ENCODE results near the gene EGFL7. TPM values are rescaled to one million over a fixed set of nuclear protein-coding genes. Genes with fewer than 3 reads are reported as not detected.

Gene EGFL7
- total and polyA plus RNA-seq, 2 of the 8 experiments (the other 6 are each of a cell fraction or from before 2014, with no cell fraction given): 37.8 to 53.4 TPM

DNA sequence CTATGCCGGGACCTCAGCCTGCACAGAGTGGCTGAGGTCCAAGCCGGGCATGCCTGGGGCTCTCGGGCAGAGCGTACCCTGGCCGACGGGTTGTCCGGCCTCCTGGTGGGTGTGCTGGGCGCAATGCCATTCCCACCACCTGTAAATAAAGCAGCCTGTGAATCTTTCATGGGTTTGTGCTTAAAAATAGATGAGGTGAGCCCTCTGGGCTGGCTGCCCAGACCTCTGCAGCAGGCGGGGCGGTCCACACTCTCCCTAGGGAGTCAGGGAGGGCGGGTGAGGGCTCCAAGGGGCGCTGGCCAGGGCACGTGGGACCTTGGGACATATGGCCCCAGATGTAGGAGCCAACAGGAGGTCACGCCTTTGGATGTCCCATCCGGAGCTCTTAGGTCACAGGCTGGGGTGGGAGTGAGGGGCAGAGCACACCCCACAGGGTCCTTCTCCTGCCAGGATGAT lies 28.1 kb downstream of the EGFL7 start:
- Histone ChIP-seq H2AK5ac (ENCODE audit: low read depth, low read length) (no peak overlapping the region), H2AFZ (ENCODE audit: low read length) (no peak overlapping the region)
- CTCF ChIA-PET (ENCODE audit: partially characterized antibody): interaction anchor here (1.1 to 12.8 kb wide), 6 partner anchors 9 to 64 kb away, joined by 3 to 125 read pairs (median 3); no protein-coding TSS in a partner anchor
- TF ChIP-seq BACH1 (IDR thresholded peaks at IDR 0.05; ENCODE audit: low read length) (no peak), SP2 (IDR thresholded peaks at IDR 0.05; ENCODE audit: low read length) (no peak), SAP30 (IDR thresholded peaks at IDR 0.05; ENCODE audit: insufficient read depth, insufficient replicate concordance, low read length) (no peak), ZNF274 (IDR thresholded peaks at IDR 0.05; ENCODE audit: borderline replicate concordance, extremely low read depth, low read length) (no peak), CTBP2 (IDR thresholded peaks at IDR 0.05; ENCODE audit: borderline replicate concordance, insufficient read depth, insufficient read length, low read length) (no peak)

More for the DNA sequence above, 28.1 kb downstream of the EGFL7 start:
- H3K79me2 ChIP-seq (ENCODE audit: control insufficient read depth in 1 of 2, insufficient read depth in 2 of 2, low read length in 2 of 2): no peaks in the 10 kb centered on the region
- no peak overlapping the region for H4K91ac ChIP-seq (replicated peaks; ENCODE audit: insufficient read length, low read length)
- peaks cover 2% of the 10 kb centered on the region; the same call in 1 of the 2 replicates for H3K79me1 ChIP-seq (ENCODE audit: low read depth, low read length)
- H3K4me1 ChIP-seq (replicated peaks in 1 of 4; ENCODE audit: control insufficient read depth in 3 of 4, insufficient read depth in 4 of 4, low read length in 3 of 4): peaks cover 0 to 28% (median 16%) of the 10 kb centered on the region in 4 experiments; a peak in 5 of 7 replicates
- H3K18ac ChIP-seq (ENCODE audit: extremely low read depth, low read length): no peak overlapping the region
- no peak overlapping the region for H3K23ac ChIP-seq (ENCODE audit: insufficient read length)
- H3K36me3 ChIP-seq (ENCODE audit: control insufficient read depth in 2 of 4, insufficient read depth in 4 of 4, low read length in 3 of 4): no peaks in the 10 kb centered on the region
- H4K8ac ChIP-seq (ENCODE audit: extremely low read depth, insufficient read depth, low read length): no peak overlapping the region; the same call in 1 of the 2 replicates
- H2BK20ac ChIP-seq (ENCODE audit: low read length): no peak overlapping the region
- DNase-seq (ENCODE audit: low read depth in 1 of 2, low spot score in 2 of 2): peak in 1 of 2 experiments; percentile 40
- H2BK15ac ChIP-seq (ENCODE audit: low read length): peak overlapping the region; percentile 72; the same call in 1 of the 2 replicates
- no peak overlapping the region for H3K4me2 ChIP-seq (ENCODE audit: insufficient read depth in 1 of 2, low read depth in 2 of 2, low read length in 2 of 2)
- no peak overlapping the region for H3K9ac ChIP-seq (replicated peaks in 1 of 4; ENCODE audit: extremely low read depth in 1 of 4, low read depth in 3 of 4, low read length in 3 of 4)
- H3K23me2 ChIP-seq (ENCODE audit: low read depth, low read length): peaks cover 13% of the 10 kb centered on the region; the same call in 1 of the 2 replicates
- no peak overlapping the region for H3K14ac ChIP-seq (ENCODE audit: insufficient read length)
- no peak overlapping the region for H4K5ac ChIP-seq (ENCODE audit: insufficient read length, low read depth, low read length)
- POLR2A ChIA-PET (ENCODE audit: partially characterized antibody): interaction anchor here (1.2 to 2.1 kb wide), 2 partner anchors 31 to 37 kb away, joined by 3 to 5 read pairs; no protein-coding TSS in a partner anchor
- peaks cover 0 to 6% (median 3%) of the 10 kb centered on the region in 4 experiments; a peak in 4 of 7 replicates for H3K27me3 ChIP-seq (replicated peaks in 1 of 4; ENCODE audit: control insufficient read depth in 3 of 4, extremely low read depth in 1 of 4, insufficient read depth in 3 of 4, low read length in 3 of 4)
- 93% methylated on average over 14 of the region's 15 CpGs; no CpG with 5 or more reads in 1 of the 2 experiments for WGBS, 2 experiments (ENCODE audit: extremely low coverage in 1 of 2, insufficient coverage in 1 of 2, insufficient read length in 1 of 2, insufficient replicate concordance in 2 of 2, low coverage in 1 of 2, low lambda C conversion rate in 2 of 2, missing lambda C conversion rate in 1 of 2)
- no peak overlapping the region for H3K4me3 ChIP-seq (ENCODE audit: extremely low read depth in 1 of 4, insufficient read depth in 2 of 4, low read depth in 3 of 4, low read length in 4 of 4)
- peak overlapping the region; percentile 68; the same call in 1 of the 2 replicates for H2BK12ac ChIP-seq (ENCODE audit: low read depth, low read length)
- FAIRE-seq: no peak
- no peak overlapping the region for H3K4ac ChIP-seq (replicated peaks; ENCODE audit: insufficient read length, low read depth, low read length)
- no peak overlapping the region for H2BK120ac ChIP-seq (replicated peaks; ENCODE audit: low read depth, low read length)
- H3K27ac ChIP-seq (ENCODE audit: low read depth, low read length): no peak overlapping the region
- H2BK5ac ChIP-seq (ENCODE audit: low read depth, low read length): peak overlapping the region; percentile 63; the same call in 1 of the 2 replicates
- H3K9me3 ChIP-seq (ENCODE audit: insufficient read depth in 2 of 2, low read depth in 1 of 2, low read length in 1 of 2): no peaks in the 10 kb centered on the region
- no peak overlapping the region for H3K56ac ChIP-seq (replicated peaks; ENCODE audit: insufficient read length, low read depth, low read length)
- no peaks in the 10 kb centered on the region for H4K20me1 ChIP-seq (replicated peaks in 1 of 2; ENCODE audit: control insufficient read depth in 1 of 2, insufficient read depth in 2 of 2, low read length in 2 of 2)
